OCI-LY1 (cell line): Measurements from ENCODE around the gene PPP1CC.

Experiments used
- CTCF ChIP-seq: fragments of 200-600 bp; sonication (generic), shearing (Covaris generic); IDR thresholded peaks from 2 replicates; pipeline ENCODE4 v1.5.1; 2017; ENCODE audit warnings: mild to moderate bottlenecking, antibody characterized with exemption, low read length, moderate library complexity, mixed read lengths
- EZH2 ChIP-seq: fragments of 200-600 bp; sonication (generic), shearing (Covaris generic); IDR thresholded peaks from 2 replicates; pipeline ENCODE4 v1.8.0; 2017; ENCODE audit warnings: borderline replicate concordance, mixed run types, mild to moderate bottlenecking, antibody characterized with exemption, low read length, moderate library complexity, mixed read lengths

- TF ChIP-seq EZH2 (no peak), CTCF (no peak)
Measured at GRCh38 chr12:110750784-110751461, 8.2 kb upstream of the PPP1CC start.
